Right lobe of liver (tissue), 4 donors: ENCODE results near the gene GALNT13.

ENCODE experiments used
- POLR2A ChIP-seq: fragments of 450-650 bp; IDR thresholded peaks from one replicate; pipeline ENCODE4 v1.6.1; 2017; ENCODE audit warnings: antibody characterized with exemption, mild to moderate bottlenecking
- TF ChIP-seq, protein P1 (sequence below), 4 donors: fragments of 200-600 bp in 3 of 4; fragments of 450-650 bp in 1 of 4; IDR thresholded peaks; one replicate each; pipeline versions ENCODE4 v1.5.1 to v1.8.0; 2016 to 2022; ENCODE audit warnings: antibody characterized with exemption in 4 of 4, mild to moderate bottlenecking in 2 of 4
- donor health status: DM: no; HTN: no; CAD: no.
- donor health status: DM: no; HTN: no; CAD: no.
- donor health status: DM: no; HTN: yes; CAD: no.

DNA sequence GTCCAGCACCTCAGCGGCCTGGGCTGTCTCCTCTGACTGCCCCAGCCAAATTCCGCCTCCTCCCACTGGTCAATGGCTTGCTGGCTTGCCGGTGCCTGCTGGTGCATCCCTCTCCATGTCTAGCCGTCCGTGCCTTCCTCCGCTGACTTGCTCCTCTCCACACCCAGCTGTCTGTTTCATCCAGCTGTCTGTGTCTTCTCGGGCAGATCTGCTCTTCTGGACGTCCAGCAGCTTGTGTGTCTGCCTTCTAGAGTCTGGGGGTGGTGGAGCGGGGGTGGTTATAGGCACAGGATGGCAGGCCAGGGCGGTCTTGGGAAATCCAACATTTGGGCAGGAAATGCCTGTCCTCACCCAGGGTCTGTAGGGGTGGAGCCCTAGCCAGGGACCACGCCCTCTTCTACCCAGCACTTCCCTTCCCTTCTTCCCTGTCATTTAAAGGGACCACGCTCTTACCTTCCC, 369.2 kb downstream of the GALNT13 start:
- no peak for TF ChIP-seq POLR2A
- TF ChIP-seq, protein P1, sequence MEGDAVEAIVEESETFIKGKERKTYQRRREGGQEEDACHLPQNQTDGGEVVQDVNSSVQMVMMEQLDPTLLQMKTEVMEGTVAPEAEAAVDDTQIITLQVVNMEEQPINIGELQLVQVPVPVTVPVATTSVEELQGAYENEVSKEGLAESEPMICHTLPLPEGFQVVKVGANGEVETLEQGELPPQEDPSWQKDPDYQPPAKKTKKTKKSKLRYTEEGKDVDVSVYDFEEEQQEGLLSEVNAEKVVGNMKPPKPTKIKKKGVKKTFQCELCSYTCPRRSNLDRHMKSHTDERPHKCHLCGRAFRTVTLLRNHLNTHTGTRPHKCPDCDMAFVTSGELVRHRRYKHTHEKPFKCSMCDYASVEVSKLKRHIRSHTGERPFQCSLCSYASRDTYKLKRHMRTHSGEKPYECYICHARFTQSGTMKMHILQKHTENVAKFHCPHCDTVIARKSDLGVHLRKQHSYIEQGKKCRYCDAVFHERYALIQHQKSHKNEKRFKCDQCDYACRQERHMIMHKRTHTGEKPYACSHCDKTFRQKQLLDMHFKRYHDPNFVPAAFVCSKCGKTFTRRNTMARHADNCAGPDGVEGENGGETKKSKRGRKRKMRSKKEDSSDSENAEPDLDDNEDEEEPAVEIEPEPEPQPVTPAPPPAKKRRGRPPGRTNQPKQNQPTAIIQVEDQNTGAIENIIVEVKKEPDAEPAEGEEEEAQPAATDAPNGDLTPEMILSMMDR (IDR thresholded peaks at IDR 0.05): no peak
